Measurements from ENCODE around the gene TMPRSS2.

The TMPRSS2 gene

GRCh38 chr21:41511858-41512257 is 3.9 kb upstream of the TMPRSS2 start:
- H3K4me3 ChIP-seq (ENCODE audit: control insufficient read depth, low read depth, low read length), result no peak overlapping the region
- no peak for TF ChIP-seq CTCF (conservative IDR thresholded peaks at IDR 0.05; ENCODE audit: control insufficient read depth, insufficient read depth, low read depth, low read length)
- DNase-seq (ENCODE audit: low read depth), result no peak

- no peak overlapping the region for H3K4me3 ChIP-seq (ENCODE audit: control insufficient read depth, low read depth, low read length)
- no peak for DNase-seq (ENCODE audit: low read depth)
- no peak for TF ChIP-seq CTCF (conservative IDR thresholded peaks at IDR 0.05; ENCODE audit: control insufficient read depth, insufficient read depth, low read depth, low read length)
Observed at GRCh38 chr21:41510500-41510899, 2.5 kb upstream of the TMPRSS2 start.

- H3K4me3 ChIP-seq (ENCODE audit: control insufficient read depth, low read depth, low read length), result no peak overlapping the region
- TF ChIP-seq CTCF (conservative IDR thresholded peaks at IDR 0.05; ENCODE audit: control insufficient read depth, insufficient read depth, low read depth, low read length), result no peak
- no peak for DNase-seq (ENCODE audit: low read depth)
Observed at GRCh38 chr21:41509733-41510132, 1.8 kb upstream of the TMPRSS2 start.

GRCh38 chr21:41509145-41509496 is 1.2 kb upstream of the TMPRSS2 start:
- H3K4me3 ChIP-seq (ENCODE audit: control insufficient read depth, low read depth, low read length), result no peak overlapping the region
- no peak for TF ChIP-seq CTCF (conservative IDR thresholded peaks at IDR 0.05; ENCODE audit: control insufficient read depth, insufficient read depth, low read depth, low read length)
- no peak for DNase-seq (ENCODE audit: low read depth)

GRCh38 chr21:41508415-41509144 is 622 bp upstream of the TMPRSS2 start:
- no peak overlapping the region for H3K4me3 ChIP-seq (ENCODE audit: control insufficient read depth, low read depth, low read length)
- DNase-seq (ENCODE audit: low read depth), result no peak
- no peak for TF ChIP-seq CTCF (conservative IDR thresholded peaks at IDR 0.05; ENCODE audit: control insufficient read depth, insufficient read depth, low read depth, low read length)

- DNase-seq (ENCODE audit: low read depth), result no peak
- no peak overlapping the region for H3K4me3 ChIP-seq (ENCODE audit: control insufficient read depth, low read depth, low read length)
- no peak for TF ChIP-seq CTCF (conservative IDR thresholded peaks at IDR 0.05; ENCODE audit: control insufficient read depth, insufficient read depth, low read depth, low read length)
Observed at GRCh38 chr21:41506611-41507520, 1.1 kb downstream of the TMPRSS2 start.

Measured in fibroblast of mammary gland (primary cell).